ENCODE data around the gene IGDCC3. TPM values are rescaled to one million over a fixed set of nuclear protein-coding genes. Genes with fewer than 3 reads are reported as not detected.
A peak's percentile ranks its signal among the peaks of the same experiment; 100 is the strongest.

IGDCC3 gene
- total RNA-seq, 2 donors from 2014 or later, result 7.9 to 13.5 TPM

- Histone ChIP-seq H3K36me3 (ENCODE audit: control insufficient read depth, insufficient read depth, low read length) (no peaks in the 10 kb centered on the region), H3K4me1 (ENCODE audit: control insufficient read depth, insufficient read depth, low read length) (peaks cover 5% of the 10 kb centered on the region), H3K9me3 (ENCODE audit: control insufficient read depth, low read length) (no peaks in the 10 kb centered on the region), H3K4me3 (ENCODE audit: low read length) (no peak overlapping the region), H3K27me3 (ENCODE audit: control insufficient read depth, insufficient read depth, low read length, poor library complexity, severe bottlenecking) (no peaks in the 10 kb centered on the region), H3K9ac (ENCODE audit: extremely low read depth, low read length, poor library complexity, severe bottlenecking) (no peak overlapping the region), H3K27ac (ENCODE audit: low read depth, low read length) (no peak overlapping the region)
- no peak for TF ChIP-seq CTCF (conservative IDR thresholded peaks at IDR 0.05)
- H3K9me3 Mint-ChIP-seq, result peaks cover 5% of the 10 kb centered on the region
- peak overlapping the region; percentile 100 for H3K27ac Mint-ChIP-seq
- 57 to 67% methylated on average over 7 to 14 of the region's 14 CpGs for WGBS, 2 experiments (ENCODE audit: insufficient coverage in 1 of 2, insufficient read length in 1 of 2)
- H3K4me1 Mint-ChIP-seq, result peaks cover 6% of the 10 kb centered on the region
- no peaks in the 10 kb centered on the region for H3K36me3 Mint-ChIP-seq (ENCODE audit: low read depth)
- H3K4me3 Mint-ChIP-seq, result no peak overlapping the region
- no peak for DNase-seq
- no peaks in the 10 kb centered on the region for H3K27me3 Mint-ChIP-seq (ENCODE audit: insufficient read depth)
Observed at GRCh38 chr15:65305150-65305758, 72.5 kb downstream of the IGDCC3 start.

- no peaks in the 10 kb centered on the region for H3K36me3 Mint-ChIP-seq (ENCODE audit: low read depth)
- 1% methylated on average over 19 to 24 of the region's 24 CpGs for WGBS, 2 experiments (ENCODE audit: insufficient coverage in 1 of 2, insufficient read length in 1 of 2)
- no peaks in the 10 kb centered on the region for H3K27me3 Mint-ChIP-seq (ENCODE audit: insufficient read depth)
- no peaks in the 10 kb centered on the region for H3K9me3 ChIP-seq (ENCODE audit: control insufficient read depth, low read length)
- H3K9ac ChIP-seq (ENCODE audit: extremely low read depth, low read length, poor library complexity, severe bottlenecking), result peak within 1 kb of the TSS; percentile 96
- peak; percentile 93 for TF ChIP-seq CTCF (conservative IDR thresholded peaks at IDR 0.05)
- H3K27ac ChIP-seq (ENCODE audit: low read depth, low read length), result peak within 1 kb of the TSS; percentile 100
- no peaks in the 10 kb centered on the region for H3K36me3 ChIP-seq (ENCODE audit: control insufficient read depth, insufficient read depth, low read length)
- H3K9me3 Mint-ChIP-seq, result peaks cover 5% of the 10 kb centered on the region
- H3K4me1 ChIP-seq (ENCODE audit: control insufficient read depth, insufficient read depth, low read length), result peaks cover 5% of the 10 kb centered on the region
- H3K4me3 ChIP-seq (ENCODE audit: low read length), result peak within 1 kb of the TSS; percentile 72
- H3K4me1 Mint-ChIP-seq, result peaks cover 6% of the 10 kb centered on the region
- peak; percentile 93 for DNase-seq
- H3K4me3 Mint-ChIP-seq, result peak within 1 kb of the TSS; percentile 66
- peak within 1 kb of the TSS; percentile 100 for H3K27ac Mint-ChIP-seq
- no peaks in the 10 kb centered on the region for H3K27me3 ChIP-seq (ENCODE audit: control insufficient read depth, insufficient read depth, low read length, poor library complexity, severe bottlenecking)
Observed at GRCh38 chr15:65304381-65305149, 73.2 kb downstream of the IGDCC3 start, which contains the start of gene RNU5B-1. TSS of gene RNU5B-1 (plus strand) at chr15:65304677.

GRCh38 chr15:65303687-65304380 lies 74.0 kb downstream of the IGDCC3 start:
- peak overlapping the region; percentile 96 for H3K9ac ChIP-seq (ENCODE audit: extremely low read depth, low read length, poor library complexity, severe bottlenecking)
- DNase-seq, result peak; percentile 82
- H3K4me3 ChIP-seq (ENCODE audit: low read length), result peak overlapping the region; percentile 72
- Mint-ChIP-seq H3K27ac (peak overlapping the region; percentile 100), H3K27me3 (ENCODE audit: insufficient read depth) (no peaks in the 10 kb centered on the region), H3K4me3 (peak overlapping the region; percentile 66), H3K9me3 (peaks cover 5% of the 10 kb centered on the region), H3K4me1 (peaks cover 6% of the 10 kb centered on the region), H3K36me3 (ENCODE audit: low read depth) (no peaks in the 10 kb centered on the region)
- TF ChIP-seq CTCF (conservative IDR thresholded peaks at IDR 0.05), result no peak
- 20 to 32% methylated on average over 24 of the region's 24 CpGs for WGBS, 2 experiments (ENCODE audit: insufficient coverage in 1 of 2, insufficient read length in 1 of 2)
- H3K4me1 ChIP-seq (ENCODE audit: control insufficient read depth, insufficient read depth, low read length), result peaks cover 5% of the 10 kb centered on the region
- no peaks in the 10 kb centered on the region for H3K27me3 ChIP-seq (ENCODE audit: control insufficient read depth, insufficient read depth, low read length, poor library complexity, severe bottlenecking)
- H3K9me3 ChIP-seq (ENCODE audit: control insufficient read depth, low read length), result no peaks in the 10 kb centered on the region
- peak overlapping the region; percentile 100 for H3K27ac ChIP-seq (ENCODE audit: low read depth, low read length)
- H3K36me3 ChIP-seq (ENCODE audit: control insufficient read depth, insufficient read depth, low read length), result no peaks in the 10 kb centered on the region

Data from endodermal cell (in vitro differentiated cells).